22Rv1 (cell line): ENCODE measurements around the gene RPL32.

Source experiments
- H3K27ac ChIP-seq: fragments of 450-650 bp; 2 replicates; pipeline ENCODE4 v1.5.1; 2017
- CTCF ChIP-seq: fragments of 450-650 bp; IDR thresholded peaks from 2 replicates; pipeline ENCODE4 v1.5.1; 2017; ENCODE audit warnings: mild to moderate bottlenecking
- ZFX ChIP-seq: fragments of 450-650 bp; IDR thresholded peaks from 2 replicates; pipeline ENCODE4 v1.6.1; 2017; ENCODE audit warnings: antibody characterized with exemption, borderline replicate concordance

The RPL32 gene

GRCh38 chr3:12845811-12846210 is 4.4 kb upstream of the RPL32 start:
- no peak for TF ChIP-seq CTCF
- no peak for TF ChIP-seq ZFX
- no peak overlapping the region for H3K27ac ChIP-seq

GRCh38 chr3:12842469-12842868 is 1.1 kb upstream of the RPL32 start:
- TF ChIP-seq ZFX: no peak
- TF ChIP-seq CTCF: no peak
- H3K27ac ChIP-seq: no peak overlapping the region

GRCh38 chr3:12841970-12842328 is 584 bp upstream of the RPL32 start:
- no peak for TF ChIP-seq ZFX
- peak; percentile 62 for TF ChIP-seq CTCF
- H3K27ac ChIP-seq: peak overlapping the region; percentile 86

- TF ChIP-seq ZFX (no peak), CTCF (no peak)
- H3K27ac ChIP-seq: peak overlapping the region; percentile 86
Measured at GRCh38 chr3:12840591-12841148, 695 bp downstream of the RPL32 start.

- H3K27ac ChIP-seq: peak overlapping the region; percentile 86
Measured at GRCh38 chr3:12840148-12840547, 1.2 kb downstream of the RPL32 start.

- H3K27ac ChIP-seq: peak overlapping the region; percentile 86
- TF ChIP-seq ZFX: no peak
Measured at GRCh38 chr3:12839156-12839946, 2.0 kb downstream of the RPL32 start.

GRCh38 chr3:12838179-12838965 is 3.0 kb downstream of the RPL32 start:
- peak overlapping the region; percentile 3; the same call in 1 of the 2 replicates for H3K27ac ChIP-seq
- TF ChIP-seq ZFX (no peak), CTCF (no peak)

- H3K27ac ChIP-seq: peak overlapping the region; percentile 3; the same call in 1 of the 2 replicates
- no peak for TF ChIP-seq CTCF
Measured at GRCh38 chr3:12837295-12837986, 3.9 kb downstream of the RPL32 start.
